Measurements from ENCODE around the gene CROCC. TPM values are rescaled to one million over a fixed set of nuclear protein-coding genes. Genes with fewer than 3 reads are reported as not detected.
"Not testable (repeated sequence)": the region's sequence is repeated elsewhere in the genome, so short reads cannot be mapped to it uniquely, and the experiment has no call there.

Gene CROCC
- total RNA-seq, 1 donor from 2014 or later: 14.4 TPM

GRCh38 chr1:16936580-16936979 lies 14.8 kb downstream of the CROCC start:
- not testable (repeated sequence) for DNase-seq (ENCODE audit: low spot score)

DNA sequence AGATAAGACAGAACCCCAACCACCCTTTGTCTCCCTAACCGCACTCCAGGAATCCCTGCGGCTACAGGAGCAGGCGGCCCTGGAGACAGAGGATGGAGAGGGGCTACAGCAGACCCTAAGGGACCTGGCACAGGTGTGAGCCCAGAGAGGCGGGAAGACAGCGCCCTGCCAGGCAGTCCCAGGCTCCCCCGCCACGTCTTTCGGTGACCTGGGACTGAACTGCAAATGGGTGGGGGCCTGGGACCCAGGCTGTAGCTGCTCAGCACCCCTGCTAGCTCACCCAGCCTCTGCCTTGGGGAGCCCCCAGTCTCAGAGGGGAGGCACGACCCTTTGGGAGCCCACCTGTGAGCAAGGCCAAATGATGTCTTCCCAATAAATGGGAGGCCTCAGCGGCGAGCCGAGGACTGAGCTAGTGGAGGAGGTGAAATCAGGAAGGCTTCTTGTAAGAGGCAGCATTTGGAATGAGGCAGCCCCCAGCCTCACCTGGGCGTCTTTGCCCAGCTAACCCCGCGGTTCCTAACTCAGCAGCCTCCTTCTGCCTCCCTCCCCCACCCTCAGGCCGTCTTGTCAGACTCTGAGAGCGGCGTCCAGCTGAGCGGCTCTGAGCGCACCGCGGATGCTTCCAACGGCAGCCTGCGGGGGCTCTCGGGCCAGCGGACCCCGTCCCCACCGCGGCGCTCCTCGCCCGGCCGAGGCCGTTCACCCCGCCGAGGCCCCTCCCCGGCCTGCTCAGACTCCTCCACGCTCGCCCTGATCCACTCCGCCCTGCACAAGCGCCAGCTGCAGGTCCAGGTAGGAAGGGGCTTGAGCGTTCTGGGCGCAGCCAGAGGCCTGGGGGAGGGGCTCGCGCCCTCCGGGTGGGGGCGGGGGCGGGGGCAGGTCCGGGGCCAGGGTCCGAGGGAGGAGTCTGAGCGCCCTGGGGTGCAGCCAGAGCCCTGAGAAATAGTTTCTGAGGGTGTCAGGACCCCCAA lies 16.9 kb downstream of the CROCC start:
- DNase-seq (ENCODE audit: low spot score): no peak

DNA sequence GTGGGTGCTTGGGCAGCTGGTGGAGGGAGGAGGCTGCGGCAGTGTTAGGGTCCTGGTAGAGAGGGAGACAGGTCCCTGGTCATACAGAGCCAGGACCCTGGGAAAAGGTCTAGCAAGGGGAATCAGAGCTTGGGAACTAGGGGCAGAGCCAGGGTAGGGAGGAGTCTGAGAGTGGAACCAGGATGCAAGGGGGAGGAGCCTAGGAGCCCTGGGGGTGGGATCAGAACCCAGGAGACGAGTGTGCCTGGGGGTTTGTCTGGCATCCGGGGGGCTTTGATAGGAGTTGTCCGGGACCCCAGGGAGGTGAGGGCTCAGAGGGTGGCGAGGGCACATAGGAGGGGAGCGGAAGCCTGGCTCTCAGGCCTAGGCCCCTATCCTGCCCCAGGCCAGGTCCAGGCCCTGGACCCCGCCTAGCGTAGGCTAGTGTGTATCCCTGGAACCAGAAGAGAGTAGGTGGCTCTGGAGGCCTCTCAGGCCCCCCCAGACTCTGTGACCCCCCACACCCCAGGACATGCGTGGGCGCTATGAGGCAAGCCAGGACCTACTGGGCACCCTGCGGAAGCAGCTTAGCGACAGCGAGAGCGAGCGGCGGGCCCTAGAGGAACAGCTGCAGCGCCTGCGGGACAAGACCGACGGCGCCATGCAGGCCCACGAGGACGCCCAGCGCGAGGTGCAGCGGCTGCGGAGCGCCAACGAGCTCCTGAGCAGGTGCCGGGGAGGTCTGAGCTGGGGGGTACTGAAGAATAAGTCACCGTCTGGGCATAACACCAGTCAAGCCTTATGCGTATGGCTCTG lies 17.9 kb downstream of the CROCC start:
- not testable (repeated sequence) for DNase-seq (ENCODE audit: low spot score)

- DNase-seq (ENCODE audit: low spot score): no peak
Observed at GRCh38 chr1:16944038-16944437, 22.3 kb downstream of the CROCC start.

DNA sequence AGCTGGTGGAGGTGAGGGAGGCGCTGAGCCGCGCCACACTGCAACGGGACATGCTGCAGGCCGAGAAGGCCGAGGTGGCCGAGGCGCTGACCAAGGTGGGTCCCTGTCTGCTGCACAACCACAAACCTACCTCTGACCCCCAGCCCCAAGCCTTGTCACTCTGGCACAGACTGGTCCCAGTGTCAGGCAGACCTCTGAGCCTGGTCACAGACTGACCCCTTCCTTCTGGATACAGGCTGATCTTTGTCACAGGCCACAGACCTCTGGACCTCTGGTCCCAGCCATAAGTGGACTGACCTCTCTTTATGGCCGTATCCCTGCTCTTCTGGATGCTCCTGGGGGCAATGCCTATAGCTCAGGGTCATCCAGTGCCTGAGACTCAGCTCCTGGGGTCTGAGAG lies 23.8 kb downstream of the CROCC start:
- DNase-seq (ENCODE audit: low spot score): not testable (repeated sequence)

GRCh38 chr1:16946185-16946584 lies 24.5 kb downstream of the CROCC start:
- DNase-seq (ENCODE audit: low spot score): not testable (repeated sequence)

DNA sequence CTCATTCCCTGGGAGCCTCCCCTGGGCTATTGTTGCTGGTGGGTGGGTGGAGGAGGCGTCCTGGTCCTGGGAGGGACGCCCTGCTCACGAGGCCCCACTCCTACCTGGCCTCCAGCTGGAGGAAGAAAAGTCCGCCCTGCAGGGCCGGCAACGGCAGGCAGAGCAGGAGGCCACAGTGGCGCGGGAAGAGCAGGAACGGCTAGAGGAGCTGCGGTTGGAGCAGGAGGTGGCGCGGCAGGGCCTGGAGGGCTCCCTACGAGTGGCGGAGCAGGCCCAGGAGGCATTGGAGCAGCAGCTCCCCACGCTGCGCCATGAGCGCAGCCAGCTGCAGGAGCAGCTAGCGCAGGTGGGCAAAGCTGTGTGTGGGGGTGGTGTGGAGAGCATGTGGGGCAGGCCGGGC lies 24.9 kb downstream of the CROCC start:
- DNase-seq (ENCODE audit: low spot score): no peak

DNA sequence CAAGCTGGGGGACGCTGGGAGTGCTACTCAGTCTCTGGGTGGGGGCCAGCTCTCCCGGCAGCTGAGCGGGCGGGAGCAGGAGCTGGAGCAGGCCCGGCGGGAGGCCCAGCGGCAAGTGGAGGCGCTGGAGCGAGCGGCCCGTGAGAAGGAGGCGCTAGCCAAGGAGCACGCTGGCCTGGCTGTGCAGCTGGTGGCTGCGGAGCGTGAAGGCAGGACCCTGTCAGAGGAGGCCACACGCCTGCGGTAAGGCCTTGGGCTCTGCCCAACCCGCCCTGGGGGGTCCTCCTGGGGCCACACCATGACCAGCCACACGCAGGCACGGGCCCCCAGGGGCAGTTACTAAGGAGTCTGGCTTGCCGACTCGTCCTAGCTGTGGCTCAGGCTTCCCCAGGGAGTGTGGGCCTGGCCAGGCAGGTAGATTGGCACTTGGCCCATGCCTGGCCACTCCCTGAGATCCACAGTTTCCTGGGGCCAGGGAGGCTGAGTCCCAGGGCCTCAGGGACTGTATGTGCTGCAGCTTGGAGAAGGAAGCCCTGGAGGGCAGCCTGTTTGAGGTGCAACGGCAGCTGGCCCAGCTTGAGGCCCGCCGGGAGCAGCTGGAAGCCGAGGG lies 26.7 kb downstream of the CROCC start:
- DNase-seq (ENCODE audit: low spot score): not testable (repeated sequence)

DNA sequence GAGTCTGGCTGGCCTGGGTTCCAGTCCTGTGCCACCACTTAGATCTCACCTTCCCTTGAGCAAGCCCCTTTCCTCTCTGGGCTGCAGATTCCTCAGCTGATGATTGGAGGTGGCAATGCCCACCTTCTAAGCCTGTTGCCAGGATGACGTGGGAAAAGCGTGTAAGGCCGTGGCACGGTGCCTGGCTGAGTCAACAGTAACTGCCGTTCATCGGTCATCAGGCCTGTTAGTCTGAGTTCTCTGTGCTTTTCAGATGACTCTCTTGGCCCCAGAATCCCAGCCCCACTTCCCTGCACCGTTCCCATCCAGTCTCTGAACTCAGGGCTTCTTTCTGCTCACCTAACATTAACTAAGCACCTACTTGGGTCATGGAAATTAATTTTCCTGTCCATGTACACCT lies 27.3 kb downstream of the CROCC start:
- DNase-seq (ENCODE audit: low spot score): not testable (repeated sequence)

DNA sequence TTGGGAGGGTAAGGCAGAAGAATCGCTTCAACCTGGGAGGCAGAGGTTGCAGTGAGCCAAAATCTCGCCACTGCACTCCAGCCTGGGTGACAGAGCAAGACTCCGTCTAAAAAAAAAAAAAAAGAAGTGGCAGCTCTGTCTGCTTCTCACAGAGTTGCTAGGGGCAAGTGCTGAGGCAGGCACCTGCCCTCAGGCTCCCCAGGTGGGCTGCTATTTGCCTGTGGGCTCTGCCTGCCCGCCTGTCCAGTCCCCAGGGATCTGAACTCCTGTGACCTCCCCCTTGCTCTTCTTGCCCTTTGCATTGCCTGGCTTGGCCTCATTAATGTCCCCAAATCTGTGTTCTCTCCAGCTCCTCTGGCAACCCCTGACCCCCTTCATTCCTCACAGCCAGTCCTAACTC lies 30.6 kb downstream of the CROCC start:
- not testable (repeated sequence) for DNase-seq (ENCODE audit: low spot score)

DNA sequence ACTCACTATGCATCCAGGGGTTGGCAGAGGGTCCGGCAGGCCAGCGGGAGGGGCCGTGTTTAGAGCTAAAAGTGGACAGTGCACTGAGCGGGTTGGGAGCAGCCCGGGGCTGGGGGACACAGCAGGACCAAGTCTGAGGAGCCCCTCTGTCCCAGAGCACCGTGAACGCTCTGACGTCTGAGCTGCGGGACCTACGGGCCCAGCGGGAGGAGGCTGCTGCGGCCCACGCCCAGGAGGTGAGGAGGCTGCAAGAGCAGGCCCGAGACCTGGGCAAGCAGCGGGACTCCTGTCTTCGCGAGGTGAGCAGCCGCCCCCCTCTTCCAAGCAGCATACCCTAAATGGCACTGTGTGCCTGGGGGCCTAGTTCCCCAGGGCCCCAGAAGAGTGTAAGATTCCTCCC lies 32.8 kb downstream of the CROCC start:
- DNase-seq (ENCODE audit: low spot score): no peak

DNA sequence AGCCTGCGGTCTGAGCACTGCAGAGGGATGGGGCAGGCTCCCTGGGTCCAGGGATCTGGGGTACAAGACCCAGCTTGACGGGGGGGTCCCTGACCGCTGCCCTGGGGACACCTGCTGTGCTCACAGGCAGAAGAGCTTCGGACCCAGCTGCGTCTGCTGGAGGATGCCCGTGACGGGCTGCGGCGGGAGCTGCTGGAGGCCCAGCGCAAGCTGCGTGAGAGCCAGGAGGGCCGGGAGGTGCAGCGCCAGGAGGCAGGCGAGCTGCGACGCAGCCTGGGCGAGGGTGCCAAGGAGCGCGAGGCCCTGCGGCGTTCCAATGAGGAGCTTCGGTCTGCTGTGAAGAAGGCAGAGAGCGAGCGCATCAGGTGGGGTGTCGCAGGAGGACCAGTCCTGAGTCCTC lies 33.5 kb downstream of the CROCC start:
- DNase-seq (ENCODE audit: low spot score): no peak

GRCh38 chr1:16956775-16957174 lies 35.0 kb downstream of the CROCC start:
- no peak for DNase-seq (ENCODE audit: low spot score)

DNA sequence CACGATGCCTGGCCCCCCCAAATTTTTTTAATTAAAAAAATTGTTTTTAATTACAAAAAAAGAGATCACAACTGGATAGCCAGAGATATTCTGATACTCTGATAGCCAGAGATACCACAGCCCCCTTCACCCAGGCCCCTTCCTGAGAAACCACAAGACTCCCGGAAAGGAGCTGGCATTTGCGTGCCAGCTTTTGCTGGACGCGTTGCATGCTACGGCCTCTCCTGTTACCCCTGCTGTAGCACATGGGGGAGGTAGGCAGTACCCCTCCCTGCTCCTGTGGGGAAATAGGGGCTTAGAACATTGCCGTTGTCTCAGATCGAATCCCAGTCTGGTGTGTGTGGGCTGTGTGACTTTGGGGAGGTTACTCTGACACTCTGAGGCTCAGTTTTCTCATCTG lies 36.0 kb downstream of the CROCC start:
- no peak for DNase-seq (ENCODE audit: low spot score)

DNA sequence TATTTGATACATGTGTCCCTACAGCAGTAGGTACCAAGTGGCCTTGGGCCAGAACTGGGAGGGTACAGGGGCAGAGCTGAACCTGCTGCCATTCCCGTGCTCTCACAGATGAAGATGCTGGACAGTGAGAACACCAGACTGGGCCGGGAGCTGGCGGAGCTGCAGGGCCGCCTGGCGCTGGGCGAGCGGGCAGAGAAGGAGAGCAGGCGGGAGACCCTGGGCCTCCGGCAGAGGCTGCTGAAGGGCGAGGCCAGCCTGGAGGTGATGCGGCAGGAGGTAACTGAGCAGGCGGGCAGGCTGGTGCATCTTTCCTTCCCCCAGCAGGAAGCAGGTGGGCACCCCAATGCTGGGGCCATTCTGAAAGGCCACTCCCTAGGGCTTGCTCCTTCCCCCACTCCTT lies 36.7 kb downstream of the CROCC start:
- DNase-seq (ENCODE audit: low spot score): no peak

DNA sequence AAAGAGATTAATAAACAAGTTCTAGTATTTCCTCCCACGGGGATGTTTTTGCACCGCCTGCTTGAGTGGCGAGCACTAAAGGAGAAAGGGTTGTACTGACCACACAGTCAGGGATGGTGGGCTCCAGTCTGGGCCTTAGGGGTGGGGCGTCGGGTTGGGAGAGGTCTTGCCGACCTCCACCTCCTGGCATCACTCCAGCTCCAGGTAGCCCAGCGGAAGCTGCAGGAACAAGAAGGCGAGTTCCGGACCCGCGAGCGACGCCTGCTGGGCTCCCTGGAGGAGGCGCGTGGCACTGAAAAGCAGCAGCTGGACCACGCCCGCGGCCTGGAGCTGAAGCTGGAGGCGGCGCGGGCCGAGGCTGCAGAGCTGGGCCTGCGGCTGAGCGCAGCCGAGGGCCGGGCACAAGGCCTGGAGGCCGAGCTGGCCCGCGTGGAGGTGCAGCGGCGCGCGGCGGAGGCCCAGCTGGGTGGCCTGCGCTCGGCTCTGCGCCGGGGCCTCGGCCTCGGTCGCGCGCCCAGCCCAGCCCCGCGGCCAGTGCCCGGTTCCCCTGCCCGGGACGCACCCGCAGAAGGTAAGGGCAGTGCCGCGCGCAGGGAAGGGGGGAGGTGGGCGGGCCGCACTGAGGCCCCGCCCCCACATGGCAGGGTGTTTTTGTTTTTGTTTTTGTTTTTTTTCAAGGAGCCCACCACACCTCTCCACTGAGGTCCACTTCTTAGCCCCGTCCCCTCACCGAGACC lies 39.0 kb downstream of the CROCC start:
- DNase-seq (ENCODE audit: low spot score): peak; percentile 95

DNA sequence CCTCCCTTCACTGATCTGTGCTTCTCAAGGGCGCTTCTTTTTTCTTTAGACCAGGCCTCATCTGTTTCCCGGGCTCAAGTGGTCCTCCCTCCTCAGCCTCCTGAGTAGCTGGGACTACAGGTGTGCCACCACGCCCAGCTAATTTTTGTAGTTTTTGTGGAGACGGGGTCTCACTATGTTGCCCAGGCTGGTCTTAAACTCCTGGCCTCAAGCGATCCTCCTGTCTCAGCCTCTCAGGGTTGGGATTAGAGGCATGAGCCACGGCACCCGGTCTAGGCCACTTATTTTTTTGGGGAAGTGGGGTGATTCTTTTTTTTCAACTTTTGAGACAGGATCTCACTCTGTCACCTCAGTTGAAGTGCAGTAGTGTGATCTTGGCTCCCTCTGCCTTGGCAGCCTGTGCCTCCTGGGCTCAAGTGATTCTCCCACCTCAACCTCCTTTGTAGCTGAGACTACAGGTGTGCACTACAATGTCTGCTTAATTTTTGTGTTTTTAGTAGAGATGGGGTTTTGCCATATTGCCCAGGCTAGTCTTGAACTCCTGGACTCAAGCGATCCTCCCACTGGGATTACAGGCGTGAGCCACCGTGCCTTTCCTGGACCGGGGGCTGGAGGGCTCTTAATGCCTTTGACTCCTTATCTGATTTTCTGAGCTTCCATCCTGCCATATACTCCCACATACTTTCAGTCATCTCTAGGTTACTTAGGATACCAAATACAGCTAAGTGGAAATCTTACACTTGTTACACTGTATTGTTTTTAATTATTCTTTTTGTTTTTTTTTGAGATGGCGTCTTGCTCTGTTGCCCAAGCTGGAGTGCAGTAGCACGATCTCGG lies 39.8 kb downstream of the CROCC start:
- no peak for DNase-seq (ENCODE audit: low spot score)

DNA sequence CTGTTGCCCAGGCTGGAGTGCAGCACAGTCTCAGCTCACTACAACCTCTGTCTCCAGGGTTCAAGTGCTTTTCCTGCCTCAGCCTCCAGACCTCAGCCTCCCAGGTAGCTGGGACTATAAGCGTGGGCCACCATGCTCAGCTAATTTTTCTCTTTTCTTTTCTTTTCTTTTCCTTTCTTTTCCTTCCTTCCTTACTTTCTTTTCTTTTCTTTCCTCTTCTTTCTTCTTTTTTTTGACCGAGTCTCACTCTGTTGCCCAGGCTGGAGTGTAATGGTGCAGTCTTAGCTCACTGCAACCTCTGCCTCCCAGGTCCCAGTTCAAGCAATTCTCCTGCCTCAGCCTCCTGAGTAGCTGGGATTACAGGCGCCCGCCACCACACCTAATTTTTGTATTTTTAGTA lies 42.4 kb downstream of the CROCC start:
- not testable (repeated sequence) for DNase-seq (ENCODE audit: low spot score)

GRCh38 chr1:16965486-16966067 lies 43.8 kb downstream of the CROCC start:
- no peak for DNase-seq (ENCODE audit: low spot score)

DNA sequence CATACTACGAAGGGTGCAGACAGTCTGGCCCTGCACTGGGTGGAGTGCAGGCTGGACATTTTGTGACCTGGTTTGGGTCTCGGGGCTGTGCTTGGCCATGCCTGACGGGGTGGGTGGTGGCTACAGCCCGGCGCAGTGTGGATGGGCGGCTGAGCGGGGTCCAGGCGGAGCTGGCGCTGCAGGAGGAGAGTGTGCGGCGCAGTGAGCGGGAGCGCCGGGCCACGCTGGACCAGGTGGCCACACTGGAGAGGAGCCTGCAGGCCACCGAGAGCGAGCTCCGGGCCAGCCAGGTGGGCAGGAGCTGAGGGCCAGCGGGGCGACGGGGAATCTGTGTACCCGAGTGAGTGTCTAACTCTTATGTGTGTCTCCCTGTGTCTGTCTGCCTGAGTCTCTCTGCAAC lies 44.6 kb downstream of the CROCC start:
- DNase-seq (ENCODE audit: low spot score): no peak
